Natural killer cell (primary cell): Measurements from ENCODE around the gene DNASE1L2. TPM values are rescaled to one million over a fixed set of nuclear protein-coding genes. Genes with fewer than 3 reads are reported as not detected.

Experiments used
- ATAC-seq, 3 donors: fragments of 150-1000 bp in 2 of 3; fragments of 200-7000 bp in 1 of 3; cut with Tn5 transposase; 1 replicate in 1 of 3; 2 replicates in 2 of 3; pipeline ENCODE4 v1.10.0; 2021; ENCODE audit warnings: mild to moderate bottlenecking in 2 of 3, moderate library complexity in 2 of 3
- DNase-seq, 2 donors: peaks; one replicate each; pipeline versions ENCODE4 v3.0.0 to v3.0.0-alpha.2; 2013 to 2021; ENCODE audit warnings: mixed read lengths in 1 of 2
- H3K27ac ChIP-seq: one replicate; pipeline ENCODE4 v1.5.1; 2013; ENCODE audit warnings: mild to moderate bottlenecking, low read length
- H3K27me3 ChIP-seq: one replicate; pipeline ENCODE4 v1.6.1; 2013; ENCODE audit warnings: low read length; ENCODE audit not compliant: control insufficient read depth, insufficient read depth
- H3K36me3 ChIP-seq: one replicate; pipeline ENCODE4 v1.6.1; 2013; ENCODE audit warnings: low read length; ENCODE audit not compliant: control insufficient read depth, insufficient read depth
- H3K4me1 ChIP-seq: one replicate; pipeline ENCODE4 v1.6.1; 2013; ENCODE audit warnings: low read length; ENCODE audit not compliant: control insufficient read depth, insufficient read depth
- H3K4me3 ChIP-seq: one replicate; pipeline ENCODE4 v1.5.1; 2013; ENCODE audit warnings: low read length
- H3K9me3 ChIP-seq: one replicate; pipeline ENCODE4 v1.6.1; 2013; ENCODE audit warnings: low read length; ENCODE audit not compliant: control insufficient read depth, insufficient read depth
- H3K27ac Mint-ChIP-seq, 2 donors: one replicate each; pipeline ENCODE4 v1.8.0; 2022; ENCODE audit warnings: mild to moderate bottlenecking in 2 of 2, mixed read lengths in 2 of 2, moderate library complexity in 1 of 2
- H3K27me3 Mint-ChIP-seq, 2 donors: one replicate each; pipeline ENCODE4 v1.8.0; 2022; ENCODE audit warnings: low read depth in 2 of 2, mixed read lengths in 2 of 2
- H3K36me3 Mint-ChIP-seq: one replicate; pipeline ENCODE4 v1.8.0; 2022; ENCODE audit warnings: mixed read lengths
- H3K4me1 Mint-ChIP-seq, 2 donors: one replicate each; pipeline ENCODE4 v1.8.0; 2022; ENCODE audit warnings: mixed read lengths in 2 of 2
- H3K4me3 Mint-ChIP-seq: one replicate; pipeline ENCODE4 v1.8.0; 2022; ENCODE audit warnings: mild to moderate bottlenecking, moderate library complexity, mixed read lengths
- H3K9me3 Mint-ChIP-seq, 2 donors: one replicate each; pipeline ENCODE4 v1.8.0; 2022; ENCODE audit warnings: mixed read lengths in 2 of 2
- WGBS: methylation state at CpG from one replicate; pipeline ENCODE4 v1.1.7; 2013; ENCODE audit warnings: missing lambda C conversion rate; ENCODE audit not compliant: insufficient coverage; 5-methylcytosine and 5-hydroxymethylcytosine counted together
- intact Hi-C: fragments of 100-400 bp; cut with micrococcal nuclease; formaldehyde crosslinking; loops from one replicate; pipeline ENCODE4 v1.14.2; 2022
- total RNA-seq, 4 donors: library from RNA; stranded (reverse); fragments of 120-200 nt in 1 of 4; gene quantifications; one replicate each; pipeline versions ENCODE4 v1.2.3 to v1.2.4, GENCODE V29; 2013 to 2022
- TF ChIP-seq, protein P1 (sequence below): fragments of 200-600 bp; IDR thresholded peaks from one replicate; pipeline ENCODE4 v1.8.0; 2022; ENCODE audit warnings: antibody characterized with exemption

Gene DNASE1L2
- total RNA-seq, 3 donors from 2014 or later (not counting 1 experiment from before 2014, with no cell fraction given) = 0.19 to 1.4 (median 0.77) TPM

DNA sequence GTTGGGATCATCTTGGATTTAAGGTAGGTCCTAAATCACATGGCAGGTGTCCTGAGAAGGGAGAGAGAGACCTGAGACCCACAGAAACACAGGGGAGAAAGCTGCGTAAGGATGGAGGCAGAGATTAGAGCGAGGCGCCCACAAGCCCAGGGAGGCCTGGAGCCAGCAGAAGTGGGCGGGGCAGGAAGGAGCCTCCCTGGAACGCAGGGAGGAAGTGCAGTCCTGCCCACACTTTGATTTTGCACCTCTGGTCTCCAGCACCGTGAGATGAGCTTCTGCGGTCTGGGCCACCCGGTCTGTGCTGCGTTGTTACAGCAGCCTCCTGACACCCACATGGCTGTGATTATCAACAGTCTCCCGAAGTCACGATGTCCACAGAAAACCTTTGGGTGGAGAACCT is 6.4 kb downstream of the DNASE1L2 start:
- H3K27ac ChIP-seq = no peak overlapping the region
- DNase-seq = no peak
- ATAC-seq = no peak
- H3K4me1 Mint-ChIP-seq = no peaks in the 10 kb centered on the region
- peaks cover 29% of the 10 kb centered on the region for H3K36me3 ChIP-seq
- H3K4me1 ChIP-seq = no peaks in the 10 kb centered on the region
- no peaks in the 10 kb centered on the region for H3K9me3 Mint-ChIP-seq
- WGBS = 89% methylated on average over 11 of the region's 11 CpGs
- H3K27me3 ChIP-seq = no peaks in the 10 kb centered on the region
- H3K27me3 Mint-ChIP-seq = no peaks in the 10 kb centered on the region
- no peak overlapping the region for H3K4me3 ChIP-seq
- H3K36me3 Mint-ChIP-seq = no peaks in the 10 kb centered on the region
- TF ChIP-seq, protein P1, sequence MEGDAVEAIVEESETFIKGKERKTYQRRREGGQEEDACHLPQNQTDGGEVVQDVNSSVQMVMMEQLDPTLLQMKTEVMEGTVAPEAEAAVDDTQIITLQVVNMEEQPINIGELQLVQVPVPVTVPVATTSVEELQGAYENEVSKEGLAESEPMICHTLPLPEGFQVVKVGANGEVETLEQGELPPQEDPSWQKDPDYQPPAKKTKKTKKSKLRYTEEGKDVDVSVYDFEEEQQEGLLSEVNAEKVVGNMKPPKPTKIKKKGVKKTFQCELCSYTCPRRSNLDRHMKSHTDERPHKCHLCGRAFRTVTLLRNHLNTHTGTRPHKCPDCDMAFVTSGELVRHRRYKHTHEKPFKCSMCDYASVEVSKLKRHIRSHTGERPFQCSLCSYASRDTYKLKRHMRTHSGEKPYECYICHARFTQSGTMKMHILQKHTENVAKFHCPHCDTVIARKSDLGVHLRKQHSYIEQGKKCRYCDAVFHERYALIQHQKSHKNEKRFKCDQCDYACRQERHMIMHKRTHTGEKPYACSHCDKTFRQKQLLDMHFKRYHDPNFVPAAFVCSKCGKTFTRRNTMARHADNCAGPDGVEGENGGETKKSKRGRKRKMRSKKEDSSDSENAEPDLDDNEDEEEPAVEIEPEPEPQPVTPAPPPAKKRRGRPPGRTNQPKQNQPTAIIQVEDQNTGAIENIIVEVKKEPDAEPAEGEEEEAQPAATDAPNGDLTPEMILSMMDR = no peak
- H3K27ac Mint-ChIP-seq = no peak overlapping the region
- no peak overlapping the region for H3K4me3 Mint-ChIP-seq
- H3K9me3 ChIP-seq = no peaks in the 10 kb centered on the region
- intact Hi-C loops = no loop called here

DNA sequence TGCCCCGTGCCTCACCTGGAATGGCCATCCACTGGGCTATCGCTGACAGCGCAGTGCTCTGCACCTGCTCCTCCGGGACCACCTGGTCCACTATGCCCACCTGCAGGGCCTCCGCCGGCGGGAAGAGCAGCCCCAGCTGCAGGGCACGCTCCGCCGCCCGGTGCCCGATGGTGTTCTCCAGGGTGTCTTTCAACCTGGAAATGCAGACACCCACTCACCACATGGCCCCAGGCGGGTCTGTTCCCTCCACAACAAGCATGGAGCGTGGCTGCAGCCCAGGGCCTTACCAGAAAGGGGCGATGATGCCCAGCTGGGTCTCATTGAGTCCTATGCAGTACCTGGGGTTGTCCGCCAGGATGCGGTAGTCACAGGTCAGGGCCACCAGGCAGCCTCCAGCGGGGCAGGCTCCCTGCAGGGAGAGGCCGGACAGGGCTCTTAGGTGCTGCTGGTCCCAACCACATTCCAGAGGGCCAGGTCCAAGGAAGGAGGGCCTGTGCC is 6.8 kb downstream of the DNASE1L2 start:
- H3K27ac ChIP-seq = no peak overlapping the region
- no peaks in the 10 kb centered on the region for H3K9me3 ChIP-seq
- no peaks in the 10 kb centered on the region for H3K27me3 ChIP-seq
- H3K36me3 ChIP-seq = peaks cover 29% of the 10 kb centered on the region
- intact Hi-C loops = no loop called here
- no peak for DNase-seq
- H3K9me3 Mint-ChIP-seq = no peaks in the 10 kb centered on the region
- ATAC-seq = no peak
- no peaks in the 10 kb centered on the region for H3K27me3 Mint-ChIP-seq
- no peaks in the 10 kb centered on the region for H3K4me1 Mint-ChIP-seq
- no peak overlapping the region for H3K4me3 Mint-ChIP-seq
- no peak overlapping the region for H3K27ac Mint-ChIP-seq
- WGBS = 97% methylated on average over 19 of the region's 19 CpGs
- TF ChIP-seq, protein P1 = no peak
- H3K4me3 ChIP-seq = no peak overlapping the region
- H3K36me3 Mint-ChIP-seq = no peaks in the 10 kb centered on the region
- H3K4me1 ChIP-seq = no peaks in the 10 kb centered on the region

DNA sequence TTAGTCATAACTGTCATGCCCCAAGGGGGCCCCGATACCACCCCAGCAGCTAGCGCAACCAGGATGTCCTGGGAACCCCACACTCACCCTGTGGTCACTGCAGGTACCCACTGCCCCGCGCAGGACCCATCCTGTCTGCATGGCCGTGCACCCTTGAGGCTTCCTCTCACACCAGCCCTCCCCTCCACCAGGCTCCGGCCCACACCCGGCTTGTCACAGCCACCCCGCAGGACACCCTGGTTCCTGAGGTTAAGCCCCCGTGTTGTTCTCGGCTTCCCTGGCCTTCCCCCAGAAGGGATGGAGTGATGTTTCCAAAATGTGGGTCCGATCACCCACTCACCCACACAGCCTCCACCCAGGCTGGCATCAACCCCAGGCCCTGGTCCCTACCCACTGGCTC is 7.5 kb downstream of the DNASE1L2 start:
- TF ChIP-seq, protein P1 = no peak

DNA sequence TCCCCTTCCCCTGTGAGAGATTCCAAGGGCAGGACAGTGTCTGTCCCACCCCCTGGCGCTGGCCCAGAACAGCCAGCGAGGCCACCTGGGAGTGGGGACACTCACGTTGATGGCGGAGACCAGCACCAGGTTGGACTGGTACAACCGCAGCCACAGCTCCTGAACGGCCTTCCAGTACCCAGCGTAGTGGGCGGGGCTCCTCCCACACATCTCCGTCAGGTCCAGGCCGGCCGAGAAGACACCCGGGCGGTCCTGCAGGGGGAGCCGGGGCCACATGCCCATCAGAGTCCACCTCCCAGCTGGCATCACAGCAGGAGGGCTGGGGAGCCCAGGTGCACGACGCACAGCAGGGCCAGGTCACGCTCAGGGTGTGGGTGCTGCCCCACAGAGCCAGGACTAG is 8.1 kb downstream of the DNASE1L2 start:
- H3K9me3 Mint-ChIP-seq = no peaks in the 10 kb centered on the region
- TF ChIP-seq, protein P1 = no peak
- H3K9me3 ChIP-seq = no peaks in the 10 kb centered on the region
- no peaks in the 10 kb centered on the region for H3K27me3 Mint-ChIP-seq
- H3K27me3 ChIP-seq = no peaks in the 10 kb centered on the region
- H3K4me1 Mint-ChIP-seq = no peaks in the 10 kb centered on the region
- no peaks in the 10 kb centered on the region for H3K4me1 ChIP-seq
- no peak for ATAC-seq
- H3K36me3 Mint-ChIP-seq = no peaks in the 10 kb centered on the region
- no peak for DNase-seq
- WGBS = 90% methylated on average over 17 of the region's 17 CpGs
- intact Hi-C loops = no loop called here
- no peak overlapping the region for H3K27ac ChIP-seq
- H3K27ac Mint-ChIP-seq = no peak overlapping the region
- H3K4me3 ChIP-seq = no peak overlapping the region
- no peak overlapping the region for H3K4me3 Mint-ChIP-seq
- H3K36me3 ChIP-seq = peaks cover 29% of the 10 kb centered on the region

More for the DNA sequence above, 7.5 kb downstream of the DNASE1L2 start:
- Histone ChIP-seq H3K4me3 (no peak overlapping the region), H3K27ac (no peak overlapping the region), H3K36me3 (peaks cover 29% of the 10 kb centered on the region), H3K4me1 (no peaks in the 10 kb centered on the region), H3K27me3 (no peaks in the 10 kb centered on the region), H3K9me3 (no peaks in the 10 kb centered on the region)
- ATAC-seq = no peak
- H3K27ac Mint-ChIP-seq = no peak overlapping the region
- DNase-seq = no peak
- intact Hi-C loops = no loop called here
- no peak overlapping the region for H3K4me3 Mint-ChIP-seq
- 93% methylated on average over 11 of the region's 11 CpGs for WGBS
- no peaks in the 10 kb centered on the region for H3K4me1 Mint-ChIP-seq
- H3K9me3 Mint-ChIP-seq = no peaks in the 10 kb centered on the region
- no peaks in the 10 kb centered on the region for H3K36me3 Mint-ChIP-seq
- H3K27me3 Mint-ChIP-seq = no peaks in the 10 kb centered on the region
